Activated CD8-positive, alpha-beta T cell treated with anti-CD3 and anti-CD28 coated beads, Interleukin-2, amount 10 ng/mL, durations not matched to agents 7 days and 5 days (primary cell): ENCODE measurements around the gene GON4L. TPM values are rescaled to one million over a fixed set of nuclear protein-coding genes. Genes with fewer than 3 reads are reported as not detected.
"Not testable (repeated sequence)": the region's sequence is repeated elsewhere in the genome, so short reads cannot be mapped to it uniquely, and the experiment has no call there.

ENCODE experiments used
- ATAC-seq: fragments of 150-1000 bp; cut with Tn5 transposase; one replicate; pipeline ENCODE4 v1.10.0; 2021; ENCODE audit warnings: moderate library complexity
- CTCF ChIA-PET: fragments of 350-600 bp; sonication (Branson Sonifier 250); formaldehyde crosslinking; loops from one replicate; lab custom pipeline; 2021; ENCODE audit warnings: antibody characterized with exemption; lab: Charles Lee
- POLR2A ChIA-PET: fragments of 350-600 bp; sonication (Branson Sonifier 250); formaldehyde crosslinking; loops from one replicate; lab custom pipeline; 2021; ENCODE audit warnings: antibody characterized with exemption; lab: Charles Lee
- DNase-seq: peaks from one replicate; pipeline ENCODE4 v3.0.0-alpha.2; 2020
- H3K27ac Mint-ChIP-seq: one replicate; pipeline ENCODE4 v1.8.0; 2021; ENCODE audit warnings: mild to moderate bottlenecking, mixed read lengths
- H3K27me3 Mint-ChIP-seq: one replicate; pipeline ENCODE4 v1.8.0; 2021; ENCODE audit warnings: low read depth, mixed read lengths
- H3K36me3 Mint-ChIP-seq: one replicate; pipeline ENCODE4 v1.8.0; 2021; ENCODE audit warnings: low read depth, mixed read lengths
- H3K4me1 Mint-ChIP-seq: one replicate; pipeline ENCODE4 v1.8.0; 2021; ENCODE audit warnings: low read depth, mixed read lengths
- H3K4me3 Mint-ChIP-seq: one replicate; pipeline ENCODE4 v1.8.0; 2021; ENCODE audit warnings: mild to moderate bottlenecking, mixed read lengths
- H3K9me3 Mint-ChIP-seq: one replicate; pipeline ENCODE4 v1.8.0; 2022; ENCODE audit warnings: mixed read lengths; ENCODE audit not compliant: insufficient read depth
- total RNA-seq, 2 experiments: library from RNA; stranded (reverse); gene quantifications; one replicate each; pipeline ENCODE4 v1.2.3, GENCODE V29; 2021

The GON4L gene
- total RNA-seq, 2 experiments from 2014 or later: 64.8 to 70.3 TPM

DNA sequence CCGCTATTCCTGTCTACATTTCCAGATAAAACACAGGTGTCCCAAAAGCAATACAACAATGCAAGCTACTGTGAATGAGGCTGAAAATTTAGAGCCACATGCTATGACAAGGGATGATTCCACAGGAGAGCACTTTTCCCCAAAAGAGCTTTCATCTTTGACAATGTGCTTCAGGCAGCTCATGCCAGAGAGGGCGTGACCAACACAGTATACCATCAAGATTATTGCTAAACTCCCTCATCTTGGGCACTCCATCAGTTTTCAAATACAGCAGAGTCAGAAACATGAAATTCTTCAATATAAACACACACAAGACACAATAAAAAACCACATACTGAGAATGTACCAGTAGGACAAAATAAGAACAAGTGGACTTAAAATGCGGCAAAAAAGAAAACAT is 6.7 kb downstream of the GON4L start:
- peak overlapping the region; percentile 2 for H3K27ac Mint-ChIP-seq
- ATAC-seq: no peak
- ChIA-PET CTCF (interaction anchor here (1.2 kb wide), 1 partner anchor 11 kb away, joined by 3 read pairs; no protein-coding TSS in a partner anchor), POLR2A (no interaction called here)
- H3K9me3 Mint-ChIP-seq: no peaks in the 10 kb centered on the region
- H3K27me3 Mint-ChIP-seq: no peaks in the 10 kb centered on the region
- H3K36me3 Mint-ChIP-seq: peaks cover 62% of the 10 kb centered on the region
- H3K4me1 Mint-ChIP-seq: peaks cover 48% of the 10 kb centered on the region
- no peak overlapping the region for H3K4me3 Mint-ChIP-seq
- no peak for DNase-seq

DNA sequence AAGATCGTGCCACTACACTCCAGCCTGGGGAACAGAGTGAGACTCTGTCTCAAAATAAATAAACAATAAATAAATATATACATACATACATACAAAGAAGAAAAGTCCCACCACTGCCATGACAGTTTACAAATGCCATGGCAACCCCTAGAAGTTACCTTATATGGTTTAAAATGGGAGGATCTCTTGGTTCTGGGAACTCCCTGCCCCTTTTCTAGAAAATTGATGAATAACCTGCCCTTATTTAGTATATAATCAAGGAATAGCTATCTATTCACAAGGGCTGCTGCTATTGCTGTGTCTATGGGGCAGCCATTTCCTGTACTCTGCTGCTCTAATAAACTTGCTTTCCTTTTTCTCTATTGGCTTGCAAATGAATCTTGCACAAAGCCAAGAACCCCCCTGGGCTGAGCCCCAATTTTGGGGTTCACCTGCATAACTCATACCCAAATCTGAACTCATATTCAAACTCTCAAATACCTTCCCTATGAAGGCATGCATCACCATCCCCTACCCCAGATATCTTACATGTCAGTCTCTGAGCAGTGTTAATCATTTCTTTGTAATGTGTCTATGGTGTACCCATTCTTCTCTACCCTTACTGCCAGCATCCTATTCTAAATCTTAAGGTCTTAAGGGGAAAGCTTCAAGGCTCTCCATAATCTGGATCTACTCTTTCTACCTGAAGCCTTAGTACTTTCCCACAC is 9.0 kb downstream of the GON4L start:
- ChIA-PET CTCF (interaction anchor here (1.0 to 1.5 kb wide), 2 partner anchors 11 to 74 kb away, joined by 3 read pairs; partner anchors contain the start of gene SYT11), POLR2A (no interaction called here)
- H3K4me1 Mint-ChIP-seq: peaks cover 49% of the 10 kb centered on the region
- peaks cover 68% of the 10 kb centered on the region for H3K36me3 Mint-ChIP-seq
- H3K4me3 Mint-ChIP-seq: peak overlapping the region; percentile 44
- no peaks in the 10 kb centered on the region for H3K9me3 Mint-ChIP-seq
- peak; percentile 82 for ATAC-seq
- H3K27ac Mint-ChIP-seq: peak overlapping the region; percentile 85
- DNase-seq: peak; percentile 31
- H3K27me3 Mint-ChIP-seq: no peaks in the 10 kb centered on the region

DNA sequence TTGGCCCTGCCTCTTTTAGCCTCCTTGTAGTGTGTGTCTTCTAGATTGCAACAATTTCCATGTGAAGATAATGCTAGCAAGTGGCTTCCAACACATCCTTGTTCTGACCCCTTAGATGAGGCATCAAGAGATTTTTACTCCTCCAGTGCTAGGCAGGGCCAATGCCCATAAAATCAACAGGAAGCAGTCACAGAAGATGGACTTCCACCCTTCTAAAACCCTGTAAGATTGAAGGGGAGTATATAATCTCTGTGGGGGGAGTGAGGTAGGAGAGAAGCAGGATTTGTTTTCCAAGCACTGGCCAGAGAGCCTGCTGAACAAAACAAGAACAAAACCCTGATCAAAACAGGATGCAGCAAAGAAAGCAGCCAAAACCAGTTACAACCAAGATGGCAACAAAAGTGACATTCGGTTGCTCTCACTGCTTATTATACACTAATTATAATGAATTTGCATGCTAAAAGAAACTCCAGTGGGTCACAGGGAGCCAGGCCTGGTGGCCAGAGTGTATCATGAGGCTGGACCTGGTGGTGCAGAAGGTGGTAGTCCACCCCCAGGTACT is 12.1 kb downstream of the GON4L start:
- no peak for ATAC-seq
- peak overlapping the region; percentile 17 for H3K27ac Mint-ChIP-seq
- ChIA-PET POLR2A (no interaction called here), CTCF (no interaction called here)
- H3K36me3 Mint-ChIP-seq: peaks cover 53% of the 10 kb centered on the region
- H3K4me1 Mint-ChIP-seq: peaks cover 33% of the 10 kb centered on the region
- H3K9me3 Mint-ChIP-seq: no peaks in the 10 kb centered on the region
- H3K27me3 Mint-ChIP-seq: no peaks in the 10 kb centered on the region
- no peak for DNase-seq
- H3K4me3 Mint-ChIP-seq: no peak overlapping the region

DNA sequence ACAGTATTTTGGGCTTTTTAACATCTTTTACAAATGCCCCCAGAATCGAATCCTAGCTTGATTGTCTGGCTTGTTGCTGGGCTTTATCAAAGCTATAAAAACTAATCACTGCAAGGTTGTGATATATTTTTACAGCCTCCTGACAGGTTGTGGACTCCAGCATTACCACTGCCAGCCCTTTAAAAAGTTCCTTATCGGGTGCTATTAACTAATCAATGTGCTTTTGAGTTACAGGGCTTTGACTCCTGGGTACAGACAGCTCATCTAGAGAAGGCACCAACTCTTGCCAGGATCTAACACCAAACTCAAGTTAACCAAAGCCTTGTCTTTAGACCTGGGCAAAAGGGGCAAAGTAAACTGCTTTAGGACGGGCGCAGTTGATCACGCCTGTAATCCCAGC is 16.6 kb downstream of the GON4L start:
- Mint-ChIP-seq H3K27ac (no peak overlapping the region), H3K27me3 (no peaks in the 10 kb centered on the region), H3K36me3 (peaks cover 45% of the 10 kb centered on the region), H3K4me1 (peaks cover 27% of the 10 kb centered on the region), H3K4me3 (no peak overlapping the region), H3K9me3 (no peaks in the 10 kb centered on the region)
- no peak for DNase-seq
- ATAC-seq: no peak
- CTCF ChIA-PET: interaction anchor here (0.6 to 1.4 kb wide), 3 partner anchors 10 to 756 kb away, joined by 3 read pairs; no protein-coding TSS in a partner anchor
- POLR2A ChIA-PET: no interaction called here

DNA sequence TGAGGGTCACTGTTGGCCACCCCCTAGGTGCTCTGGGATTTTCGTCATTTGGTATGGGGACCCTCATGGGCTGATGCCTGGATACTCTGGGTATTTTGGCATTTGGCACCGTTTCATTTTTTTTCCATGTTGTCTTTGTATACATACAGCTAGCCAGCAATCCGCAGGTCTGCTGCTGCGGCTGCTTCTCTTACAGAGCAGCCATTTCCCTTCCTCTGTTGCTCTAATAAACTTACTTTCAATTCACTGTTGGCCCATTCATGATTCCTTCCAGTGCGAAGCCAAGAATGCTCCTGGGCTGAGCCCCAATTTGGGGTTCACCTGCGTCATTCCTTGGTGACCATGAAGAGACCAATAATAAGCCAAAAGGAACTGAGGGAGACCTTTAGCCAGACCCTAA is 21.5 kb downstream of the GON4L start:
- ATAC-seq: no peak
- no peak overlapping the region for H3K27ac Mint-ChIP-seq
- ChIA-PET POLR2A (no interaction called here), CTCF (no interaction called here)
- no peaks in the 10 kb centered on the region for H3K27me3 Mint-ChIP-seq
- DNase-seq: no peak
- peaks cover 31% of the 10 kb centered on the region for H3K4me1 Mint-ChIP-seq
- peaks cover 41% of the 10 kb centered on the region for H3K36me3 Mint-ChIP-seq
- H3K4me3 Mint-ChIP-seq: no peak overlapping the region
- no peaks in the 10 kb centered on the region for H3K9me3 Mint-ChIP-seq

DNA sequence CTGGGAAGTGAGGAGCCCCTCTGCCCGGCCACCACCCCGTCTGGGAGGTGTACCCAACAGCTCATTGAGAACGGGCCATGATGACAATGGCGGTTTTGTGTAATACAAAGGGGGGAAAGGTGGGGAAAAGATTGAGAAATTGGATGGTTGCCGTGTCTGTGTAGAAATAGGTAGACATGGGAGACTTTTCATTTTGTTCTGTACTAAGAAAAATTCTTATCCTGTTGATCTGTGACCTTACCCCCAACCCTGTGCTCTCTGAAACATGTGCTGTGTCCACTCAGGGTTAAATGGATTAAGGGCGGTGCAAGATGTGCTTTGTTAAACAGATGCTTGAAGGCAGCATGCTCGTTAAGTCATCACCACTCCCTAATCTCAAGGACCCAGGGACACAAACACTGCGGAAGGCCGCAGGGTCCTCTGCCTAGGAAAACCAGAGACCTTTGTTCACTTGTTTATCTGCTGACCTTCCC is 22.1 kb downstream of the GON4L start:
- DNase-seq, H3K27ac Mint-ChIP-seq, CTCF ChIA-PET, H3K9me3 Mint-ChIP-seq, H3K27me3 Mint-ChIP-seq, ATAC-seq, H3K4me3 Mint-ChIP-seq: not testable (repeated sequence)
- POLR2A ChIA-PET: interaction anchor here (1.3 kb wide), 1 partner anchor 22 kb away, joined by 3 read pairs; the partner anchor contains the start of gene GON4L
- Mint-ChIP-seq H3K36me3 (peaks cover 40% of the 10 kb centered on the region), H3K4me1 (peaks cover 31% of the 10 kb centered on the region)

DNA sequence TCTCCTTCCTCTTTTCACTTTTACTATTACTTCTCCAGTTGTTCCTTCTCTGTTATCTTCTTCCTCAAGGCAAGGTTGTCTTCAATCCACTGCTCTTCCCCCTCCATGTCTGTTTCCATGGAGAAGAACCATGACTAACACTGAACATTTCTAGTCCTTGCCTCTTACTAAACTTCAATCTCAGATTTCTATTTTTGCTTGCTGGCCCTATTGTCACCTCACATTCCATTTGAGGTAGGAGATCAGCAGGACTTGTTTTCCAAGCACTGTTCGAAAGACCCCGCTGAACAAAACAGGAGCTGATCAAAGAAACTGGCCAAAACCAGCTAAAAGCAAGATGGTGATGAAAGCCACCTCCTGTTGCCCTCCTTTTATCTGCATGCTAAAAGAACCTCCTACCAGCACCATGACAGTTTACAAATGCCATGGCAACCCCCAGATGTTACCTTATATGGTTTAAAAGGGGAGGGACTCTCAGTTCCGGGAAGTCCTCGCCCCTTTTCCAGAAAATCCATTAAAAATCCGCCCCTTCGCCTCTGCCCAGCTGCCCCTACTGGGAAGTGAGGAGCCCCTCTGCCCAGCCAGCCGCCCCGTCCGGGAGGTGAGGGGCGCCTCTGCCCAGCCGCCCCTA is 22.6 kb downstream of the GON4L start:
- no peak overlapping the region for H3K27ac Mint-ChIP-seq
- ATAC-seq (no peak), DNase-seq (no peak)
- ChIA-PET POLR2A (interaction anchor here (1.3 kb wide), 1 partner anchor 23 kb away, joined by 3 read pairs; the partner anchor contains the start of gene GON4L), CTCF (no interaction called here)
- H3K36me3 Mint-ChIP-seq: peaks cover 40% of the 10 kb centered on the region
- H3K4me1 Mint-ChIP-seq: peaks cover 31% of the 10 kb centered on the region
- H3K27me3 Mint-ChIP-seq: no peaks in the 10 kb centered on the region
- H3K9me3 Mint-ChIP-seq: no peaks in the 10 kb centered on the region
- no peak overlapping the region for H3K4me3 Mint-ChIP-seq

DNA sequence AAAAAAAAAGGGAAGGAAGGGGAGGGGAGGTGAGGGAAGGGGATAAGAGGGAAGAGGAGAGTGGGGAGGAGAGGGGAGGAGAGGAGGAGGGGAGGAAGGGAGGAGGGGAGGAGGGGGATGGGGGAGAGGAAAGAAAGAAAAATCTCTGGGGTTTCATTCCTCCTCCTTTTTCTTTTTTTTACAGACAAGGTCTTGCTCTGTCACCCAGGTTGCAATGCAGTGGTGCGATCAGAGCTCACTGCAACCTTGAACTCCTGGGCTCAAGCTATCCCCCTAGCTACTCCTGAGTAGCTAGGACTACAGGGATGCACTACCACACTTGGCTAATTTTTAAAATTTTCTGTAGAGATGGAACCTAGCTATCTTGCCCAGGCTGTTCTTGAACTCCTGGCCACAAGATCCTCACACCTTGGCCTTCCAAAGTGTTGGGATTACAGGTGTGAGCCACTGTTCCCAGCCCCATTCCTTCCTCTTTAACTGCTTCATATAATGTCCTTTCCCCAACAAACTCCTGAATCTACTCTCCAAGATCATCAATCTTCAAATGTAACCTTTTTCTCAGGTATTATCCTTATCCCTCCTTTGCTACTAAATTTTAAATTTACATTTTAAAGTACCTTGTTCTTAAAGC is 23.2 kb downstream of the GON4L start:
- Mint-ChIP-seq H3K27me3 (no peaks in the 10 kb centered on the region), H3K4me1 (peaks cover 31% of the 10 kb centered on the region), H3K4me3 (no peak overlapping the region), H3K27ac (no peak overlapping the region), H3K9me3 (no peaks in the 10 kb centered on the region), H3K36me3 (peaks cover 40% of the 10 kb centered on the region)
- ChIA-PET POLR2A (interaction anchor here (1.3 kb wide), 1 partner anchor 23 kb away, joined by 3 read pairs; the partner anchor contains the start of gene GON4L), CTCF (no interaction called here)
- ATAC-seq: no peak
- DNase-seq: no peak

DNA sequence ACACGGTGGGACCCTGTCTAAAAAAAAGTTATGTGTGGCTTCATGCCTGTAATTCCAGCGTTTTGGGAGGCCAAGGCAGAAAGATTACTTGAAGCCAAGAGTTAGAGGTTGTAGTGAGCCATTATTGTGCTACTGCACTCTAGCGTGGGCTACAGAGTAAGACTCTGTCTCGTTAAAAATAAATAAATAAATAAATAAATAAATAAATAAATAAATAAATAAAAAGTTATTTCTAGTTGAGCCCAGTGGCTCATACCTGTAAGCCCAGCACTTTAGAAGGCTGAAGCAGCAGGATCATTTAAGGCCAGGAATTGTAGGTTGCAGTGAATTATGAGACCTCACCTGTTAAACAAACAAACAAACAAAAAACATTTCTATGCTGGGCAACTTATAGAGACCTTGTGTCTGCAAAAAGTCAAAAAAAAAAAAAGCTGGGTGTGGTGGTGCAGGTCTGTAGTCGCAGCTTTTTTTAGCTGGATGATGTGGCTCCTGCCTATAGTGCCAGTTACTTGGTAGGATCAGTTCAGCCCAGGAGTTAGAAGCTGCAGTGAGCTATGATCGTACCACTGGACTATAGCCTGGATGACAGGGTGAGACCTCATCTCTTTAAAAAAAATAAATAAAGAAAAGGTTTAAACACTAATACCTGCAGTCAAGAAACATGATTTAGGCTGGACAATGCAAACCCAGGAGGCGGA is 25.6 kb downstream of the GON4L start:
- Mint-ChIP-seq H3K4me1 (peaks cover 19% of the 10 kb centered on the region), H3K27ac (no peak overlapping the region), H3K36me3 (peaks cover 39% of the 10 kb centered on the region), H3K27me3 (no peaks in the 10 kb centered on the region), H3K4me3 (no peak overlapping the region), H3K9me3 (no peaks in the 10 kb centered on the region)
- ChIA-PET POLR2A (no interaction called here), CTCF (interaction anchor here (1.1 kb wide), 1 partner anchor 158 kb away, joined by 3 read pairs; no protein-coding TSS in a partner anchor)
- ATAC-seq: no peak
- no peak for DNase-seq

DNA sequence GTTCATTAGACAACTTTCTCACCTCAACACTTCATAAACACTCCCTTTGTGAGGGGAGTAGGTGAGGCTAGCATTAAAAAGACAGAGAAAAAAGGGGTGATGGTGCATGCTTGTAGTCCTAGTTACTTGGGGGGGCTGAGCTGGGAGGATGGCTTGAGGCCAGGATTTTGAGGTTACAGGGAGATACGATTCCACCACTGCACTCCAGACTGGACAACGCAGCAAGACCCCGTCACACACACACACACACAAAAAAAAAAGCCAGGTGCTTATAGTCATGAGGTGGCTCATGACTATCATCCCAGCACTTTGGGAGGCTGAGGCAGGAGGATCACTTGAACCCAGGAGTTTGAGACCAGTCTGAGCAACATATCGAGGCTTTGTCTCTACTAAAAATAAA is 29.6 kb downstream of the GON4L start:
- ChIA-PET CTCF (no interaction called here), POLR2A (no interaction called here)
- no peak for DNase-seq
- no peak overlapping the region for H3K27ac Mint-ChIP-seq
- peaks cover 32% of the 10 kb centered on the region for H3K36me3 Mint-ChIP-seq
- H3K4me3 Mint-ChIP-seq: no peak overlapping the region
- no peaks in the 10 kb centered on the region for H3K27me3 Mint-ChIP-seq
- ATAC-seq: no peak
- peaks cover under 1% of the 10 kb centered on the region for H3K4me1 Mint-ChIP-seq
- H3K9me3 Mint-ChIP-seq: no peaks in the 10 kb centered on the region

DNA sequence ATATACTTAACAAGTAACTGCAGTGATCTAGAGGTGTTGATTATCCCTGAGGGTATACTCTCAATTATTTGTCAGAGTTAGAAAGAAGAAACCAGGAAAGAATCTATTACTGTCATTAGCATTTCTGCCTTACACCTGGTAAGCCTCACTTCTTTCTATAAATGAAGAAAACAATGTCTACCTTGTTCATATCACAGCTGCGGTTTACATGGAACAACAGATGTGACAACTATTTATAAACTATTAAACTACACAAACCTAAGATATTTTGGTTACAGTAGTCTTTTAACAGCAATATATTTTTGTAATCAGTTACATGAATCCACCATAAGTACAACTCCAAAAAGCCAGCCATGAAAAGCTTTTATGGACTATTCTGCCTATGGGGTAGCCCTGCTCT is 40.7 kb downstream of the GON4L start:
- ATAC-seq (no peak), DNase-seq (no peak)
- H3K36me3 Mint-ChIP-seq: peaks cover 49% of the 10 kb centered on the region
- POLR2A ChIA-PET: no interaction called here
- CTCF ChIA-PET: interaction anchor here (0.9 to 1.9 kb wide), 3 partner anchors 10 to 250 kb away, joined by 4 to 6 read pairs (median 4); no protein-coding TSS in a partner anchor
- H3K9me3 Mint-ChIP-seq: no peaks in the 10 kb centered on the region
- no peak overlapping the region for H3K27ac Mint-ChIP-seq
- H3K4me3 Mint-ChIP-seq: no peak overlapping the region
- no peaks in the 10 kb centered on the region for H3K27me3 Mint-ChIP-seq
- H3K4me1 Mint-ChIP-seq: no peaks in the 10 kb centered on the region
